ENCODE data around the gene DTX3.

Gene DTX3

DNA sequence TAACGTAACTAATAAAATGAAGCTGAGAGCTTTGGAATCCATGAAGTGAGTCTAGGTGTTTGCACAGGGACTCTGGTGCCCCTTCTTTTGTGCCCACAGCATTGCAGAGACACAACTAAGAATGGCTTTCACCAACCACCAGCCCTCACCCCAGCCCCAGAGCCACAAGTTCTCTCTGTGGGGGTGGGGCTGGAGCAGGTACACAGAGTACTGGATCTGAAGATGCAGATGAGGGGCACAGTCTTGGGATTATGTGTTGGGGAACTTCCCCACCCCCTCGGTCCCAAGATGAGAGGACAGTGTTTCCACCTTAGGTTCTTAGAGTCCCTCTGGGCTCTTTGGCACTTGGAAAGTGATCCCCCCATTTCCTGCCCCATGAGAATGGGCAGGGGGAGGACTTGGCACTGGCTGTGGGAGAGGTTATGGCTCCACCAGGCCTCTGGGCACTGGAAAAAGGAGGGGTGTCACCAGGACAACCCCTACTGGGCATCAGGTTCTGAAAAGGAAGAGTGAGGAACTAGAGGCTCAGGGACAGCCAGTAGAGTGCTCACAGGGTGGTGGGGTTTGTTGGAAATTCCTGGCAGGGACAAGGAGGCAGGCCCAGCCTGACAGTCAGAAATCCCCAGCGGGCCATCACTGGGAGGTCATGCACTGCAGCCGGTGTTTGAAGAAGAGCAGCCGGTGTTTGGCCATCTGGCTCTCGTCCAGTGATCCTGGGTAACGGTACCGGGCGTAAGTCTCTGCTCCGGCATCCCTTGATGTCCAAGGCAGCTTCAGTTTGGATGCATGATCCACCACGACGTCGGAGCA is 21.7 kb downstream of the DTX3 start:
- Histone ChIP-seq H3K9me3 (ENCODE audit: insufficient read depth, low read length) (no peaks in the 10 kb centered on the region), H3K9ac (ENCODE audit: insufficient read length, low read depth) (no peak overlapping the region), H3K36me3 (ENCODE audit: insufficient read depth, insufficient read length, low read length) (peaks cover 75% of the 10 kb centered on the region), H3K4me3 (ENCODE audit: insufficient read length, low read depth) (no peak overlapping the region), H3K4me1 (ENCODE audit: insufficient read depth, insufficient read length) (peaks cover 6% of the 10 kb centered on the region), H3K27me3 (ENCODE audit: insufficient read depth, insufficient read length) (peaks cover 17% of the 10 kb centered on the region)
- TF ChIP-seq YY1 (IDR thresholded peaks at IDR 0.05; ENCODE audit: insufficient read depth, insufficient read length) (no peak), SUZ12 (IDR thresholded peaks at IDR 0.05; ENCODE audit: extremely low read depth, insufficient read depth, insufficient read length) (no peak), ZNF274 (IDR thresholded peaks at IDR 0.05; ENCODE audit: low read depth, low read length) (no peak)
- no peak for DNase-seq (ENCODE audit: low read depth, low spot score)

- TF ChIP-seq YY1 (IDR thresholded peaks at IDR 0.05; ENCODE audit: insufficient read depth, insufficient read length) (no peak), ZNF274 (IDR thresholded peaks at IDR 0.05; ENCODE audit: low read depth, low read length) (no peak), SUZ12 (IDR thresholded peaks at IDR 0.05; ENCODE audit: extremely low read depth, insufficient read depth, insufficient read length) (no peak)
- Histone ChIP-seq H3K27me3 (ENCODE audit: insufficient read depth, insufficient read length) (peaks cover 23% of the 10 kb centered on the region), H3K9ac (ENCODE audit: insufficient read length, low read depth) (no peak overlapping the region), H3K4me3 (ENCODE audit: insufficient read length, low read depth) (no peak overlapping the region), H3K36me3 (ENCODE audit: insufficient read depth, insufficient read length, low read length) (peaks cover 72% of the 10 kb centered on the region), H3K4me1 (ENCODE audit: insufficient read depth, insufficient read length) (peaks cover 5% of the 10 kb centered on the region), H3K9me3 (ENCODE audit: insufficient read depth, low read length) (no peaks in the 10 kb centered on the region)
- DNase-seq (ENCODE audit: low read depth, low spot score), result no peak
Observed at GRCh38 chr12:57626921-57627445, 22.4 kb downstream of the DTX3 start.

GRCh38 chr12:57627501-57628279 is 23.1 kb downstream of the DTX3 start:
- TF ChIP-seq YY1 (IDR thresholded peaks at IDR 0.05; ENCODE audit: insufficient read depth, insufficient read length) (no peak), ZNF274 (IDR thresholded peaks at IDR 0.05; ENCODE audit: low read depth, low read length) (no peak)
- peaks cover 28% of the 10 kb centered on the region for H3K27me3 ChIP-seq (ENCODE audit: insufficient read depth, insufficient read length)
- peaks cover 5% of the 10 kb centered on the region for H3K4me1 ChIP-seq (ENCODE audit: insufficient read depth, insufficient read length)
- no peaks in the 10 kb centered on the region for H3K9me3 ChIP-seq (ENCODE audit: insufficient read depth, low read length)
- H3K9ac ChIP-seq (ENCODE audit: insufficient read length, low read depth), result no peak overlapping the region
- peaks cover 67% of the 10 kb centered on the region for H3K36me3 ChIP-seq (ENCODE audit: insufficient read depth, insufficient read length, low read length)
- DNase-seq (ENCODE audit: low read depth, low spot score), result no peak
- H3K4me3 ChIP-seq (ENCODE audit: insufficient read length, low read depth), result no peak overlapping the region

DNA sequence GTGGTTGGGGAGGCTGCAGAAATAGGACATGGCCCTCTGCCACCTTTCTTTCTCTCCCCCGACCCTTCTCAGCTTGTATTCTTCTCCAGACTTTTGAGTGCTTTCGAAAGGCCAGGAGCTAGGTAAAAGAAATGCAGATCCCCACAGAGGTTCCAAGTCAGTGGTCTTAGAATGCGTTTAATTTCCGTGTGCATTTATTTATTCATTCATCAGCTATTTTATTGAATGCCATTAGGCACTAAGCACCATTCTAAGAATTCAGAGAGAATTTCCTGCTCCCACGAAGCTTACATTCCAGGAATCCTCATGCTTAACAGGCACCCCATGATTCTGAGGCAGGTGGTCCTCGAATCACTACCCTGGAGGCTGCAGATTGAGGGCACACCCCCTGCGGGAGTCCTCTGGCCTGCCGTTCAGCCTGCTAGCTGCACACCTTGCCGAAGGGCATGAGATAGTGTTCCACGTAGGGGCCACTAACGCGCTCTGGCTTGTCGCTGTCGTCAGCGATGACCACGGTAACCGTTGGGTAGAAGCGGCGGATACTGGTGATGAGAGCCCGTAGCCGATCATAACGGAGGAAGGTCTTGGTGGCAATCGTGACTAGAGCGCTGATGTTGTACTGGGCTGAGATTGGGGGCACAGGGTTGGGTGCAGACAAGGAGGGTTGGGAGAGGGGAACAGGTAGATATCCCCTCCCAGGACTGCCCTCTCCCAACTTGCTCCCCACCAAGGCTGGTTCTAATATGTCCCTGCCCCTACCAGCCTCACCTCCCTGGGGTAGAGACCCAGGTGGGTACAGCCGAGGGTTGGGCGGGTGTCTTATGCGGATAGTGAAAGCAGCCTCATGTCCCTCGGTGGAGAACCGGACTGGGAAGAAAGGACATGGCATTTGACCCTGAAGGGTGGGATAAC is 23.9 kb downstream of the DTX3 start:
- Histone ChIP-seq H3K36me3 (ENCODE audit: insufficient read depth, insufficient read length, low read length) (peaks cover 62% of the 10 kb centered on the region), H3K9ac (ENCODE audit: insufficient read length, low read depth) (no peak overlapping the region), H3K9me3 (ENCODE audit: insufficient read depth, low read length) (no peaks in the 10 kb centered on the region), H3K4me3 (ENCODE audit: insufficient read length, low read depth) (no peak overlapping the region), H3K4me1 (ENCODE audit: insufficient read depth, insufficient read length) (peaks cover 5% of the 10 kb centered on the region), H3K27me3 (ENCODE audit: insufficient read depth, insufficient read length) (peaks cover 31% of the 10 kb centered on the region)
- no peak for TF ChIP-seq SUZ12 (IDR thresholded peaks at IDR 0.05; ENCODE audit: extremely low read depth, insufficient read depth, insufficient read length)
- TF ChIP-seq ZNF274 (IDR thresholded peaks at IDR 0.05; ENCODE audit: low read depth, low read length), result no peak
- no peak for TF ChIP-seq YY1 (IDR thresholded peaks at IDR 0.05; ENCODE audit: insufficient read depth, insufficient read length)
- DNase-seq (ENCODE audit: low read depth, low spot score), result no peak

DNA sequence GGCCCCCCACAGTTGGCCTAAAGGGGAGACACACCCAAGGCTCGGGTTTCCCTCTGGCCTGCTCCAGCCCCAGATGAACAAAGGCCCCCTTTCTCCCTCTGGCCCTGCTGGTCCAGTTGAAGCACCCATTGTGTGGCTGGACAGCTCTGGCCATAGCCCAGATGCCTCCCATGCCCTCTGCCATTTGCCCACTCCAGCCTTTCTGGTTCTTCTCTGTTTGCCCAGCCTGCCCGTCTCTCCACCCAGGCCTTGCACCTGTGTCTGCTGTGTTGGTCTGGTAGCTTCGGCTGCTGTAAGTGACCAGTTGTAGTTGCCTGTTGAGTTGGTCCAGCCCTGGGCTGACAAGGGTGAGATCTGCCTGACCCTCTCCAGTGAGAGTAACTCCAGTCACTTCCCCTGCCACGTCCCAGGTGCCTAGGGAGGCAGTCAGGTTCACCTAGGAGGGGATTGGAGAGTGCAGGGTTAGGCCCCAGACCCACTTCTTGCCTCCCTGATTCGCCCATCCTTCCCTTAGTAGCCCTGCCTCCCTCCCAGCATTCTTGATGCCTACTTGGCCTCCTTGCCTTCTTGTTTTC is 25.4 kb downstream of the DTX3 start:
- Histone ChIP-seq H3K9me3 (ENCODE audit: insufficient read depth, low read length) (no peaks in the 10 kb centered on the region), H3K9ac (ENCODE audit: insufficient read length, low read depth) (no peak overlapping the region), H3K36me3 (ENCODE audit: insufficient read depth, insufficient read length, low read length) (peaks cover 53% of the 10 kb centered on the region), H3K4me1 (ENCODE audit: insufficient read depth, insufficient read length) (peaks cover 5% of the 10 kb centered on the region), H3K4me3 (ENCODE audit: insufficient read length, low read depth) (no peak overlapping the region), H3K27me3 (ENCODE audit: insufficient read depth, insufficient read length) (peaks cover 38% of the 10 kb centered on the region)
- no peak for DNase-seq (ENCODE audit: low read depth, low spot score)
- TF ChIP-seq ZNF274 (IDR thresholded peaks at IDR 0.05; ENCODE audit: low read depth, low read length) (no peak), SUZ12 (IDR thresholded peaks at IDR 0.05; ENCODE audit: extremely low read depth, insufficient read depth, insufficient read length) (no peak), YY1 (IDR thresholded peaks at IDR 0.05; ENCODE audit: insufficient read depth, insufficient read length) (no peak)

- H3K36me3 ChIP-seq (ENCODE audit: insufficient read depth, insufficient read length, low read length), result peaks cover 44% of the 10 kb centered on the region
- H3K27me3 ChIP-seq (ENCODE audit: insufficient read depth, insufficient read length), result peaks cover 38% of the 10 kb centered on the region
- H3K9ac ChIP-seq (ENCODE audit: insufficient read length, low read depth), result peak overlapping the region; percentile 85
- no peaks in the 10 kb centered on the region for H3K9me3 ChIP-seq (ENCODE audit: insufficient read depth, low read length)
- TF ChIP-seq YY1 (IDR thresholded peaks at IDR 0.05; ENCODE audit: insufficient read depth, insufficient read length), result no peak
- TF ChIP-seq ZNF274 (IDR thresholded peaks at IDR 0.05; ENCODE audit: low read depth, low read length), result no peak
- TF ChIP-seq SUZ12 (IDR thresholded peaks at IDR 0.05; ENCODE audit: extremely low read depth, insufficient read depth, insufficient read length), result no peak
- peak overlapping the region; percentile 71 for H3K4me3 ChIP-seq (ENCODE audit: insufficient read length, low read depth)
- DNase-seq (ENCODE audit: low read depth, low spot score), result no peak
- H3K4me1 ChIP-seq (ENCODE audit: insufficient read depth, insufficient read length), result peaks cover 5% of the 10 kb centered on the region
Observed at GRCh38 chr12:57630891-57631433, 26.3 kb downstream of the DTX3 start.
